ENCODE data around the gene ZNF558. TPM values are rescaled to one million over a fixed set of nuclear protein-coding genes. Genes with fewer than 3 reads are reported as not detected.

The ZNF558 gene
- total and polyA plus RNA-seq, 2 donors from 2014 or later = 7.5 to 28.5 TPM

DNA sequence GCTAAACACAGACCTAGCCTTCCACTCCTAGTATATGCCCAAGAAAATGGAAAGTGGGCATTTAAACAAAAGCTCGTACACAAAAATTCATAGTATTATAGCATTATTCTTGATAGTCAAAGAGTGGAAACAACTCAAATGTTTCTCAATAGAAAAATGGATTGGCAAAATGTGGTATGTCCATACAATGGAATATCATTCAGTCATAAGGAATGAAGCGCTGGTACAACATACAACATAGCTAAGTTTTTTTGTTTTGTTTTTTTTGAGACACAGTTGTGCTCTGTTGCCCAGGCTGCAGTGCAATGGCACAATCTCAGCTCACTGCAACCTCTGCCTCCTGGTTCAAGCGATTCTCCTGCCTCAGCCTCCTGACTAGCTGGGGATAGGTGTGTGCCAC is 11.9 kb downstream of the ZNF558 start:
- intact Hi-C loops (cut with DNase I) = no loop called here
- no peak for TF ChIP-seq CTCF (IDR thresholded peaks at IDR 0.05; ENCODE audit: borderline replicate concordance, extremely low read depth, insufficient read depth)
- H3K9me3 ChIP-seq (ENCODE audit: control insufficient read depth in 2 of 3, insufficient read depth in 1 of 3, low read length in 3 of 3) = peaks cover 5 to 52% (median 17%) of the 10 kb centered on the region in 3 donors

GRCh38 chr19:8815780-8816179 is 16.3 kb downstream of the ZNF558 start:
- no peak for FAIRE-seq
- Histone ChIP-seq H3K4me3 (ENCODE audit: low read length in 3 of 3) (no peak overlapping the region), H3K9ac (ENCODE audit: low read length in 3 of 3) (no peak overlapping the region), H3K36me3 (ENCODE audit: control insufficient read depth in 2 of 3, insufficient read depth in 3 of 3, low read length in 3 of 3) (peaks cover 47 to 90% (median 54%) of the 10 kb centered on the region in 3 donors), H3K4me1 (ENCODE audit: control insufficient read depth in 2 of 3, insufficient read depth in 2 of 3, low read depth in 1 of 3, low read length in 3 of 3) (no peaks in the 10 kb centered on the region), H3K27ac (ENCODE audit: low read depth in 2 of 2, low read length in 2 of 2) (no peak overlapping the region), H3K27me3 (ENCODE audit: control insufficient read depth, insufficient read depth, low read length) (no peaks in the 10 kb centered on the region), H3K9me3 (ENCODE audit: control insufficient read depth in 2 of 3, insufficient read depth in 1 of 3, low read length in 3 of 3) (peaks cover 20 to 93% (median 53%) of the 10 kb centered on the region in 3 donors)
- DNase-seq = no peak
- intact Hi-C loops (cut with DNase I) = no loop called here
- no peak for TF ChIP-seq CTCF (IDR thresholded peaks at IDR 0.05; ENCODE audit: borderline replicate concordance, extremely low read depth, insufficient read depth)

More for the DNA sequence above, 11.9 kb downstream of the ZNF558 start:
- Histone ChIP-seq H3K36me3 (ENCODE audit: control insufficient read depth in 2 of 3, insufficient read depth in 3 of 3, low read length in 3 of 3) (peaks cover 32 to 78% (median 46%) of the 10 kb centered on the region in 3 donors), H3K27ac (ENCODE audit: low read depth in 2 of 2, low read length in 2 of 2) (no peak overlapping the region), H3K27me3 (ENCODE audit: control insufficient read depth, insufficient read depth, low read length) (no peaks in the 10 kb centered on the region), H3K4me3 (ENCODE audit: low read length in 3 of 3) (no peak overlapping the region), H3K4me1 (ENCODE audit: control insufficient read depth in 2 of 3, insufficient read depth in 2 of 3, low read depth in 1 of 3, low read length in 3 of 3) (no peaks in the 10 kb centered on the region), H3K9ac (ENCODE audit: low read length in 3 of 3) (no peak overlapping the region)
- no peak for FAIRE-seq
- DNase-seq = no peak

- no peak overlapping the region for H3K9ac ChIP-seq (ENCODE audit: low read length in 3 of 3)
- peak overlapping the region in 2 of 3 donors; percentile 25 to 41 for H3K4me3 ChIP-seq (ENCODE audit: low read length in 3 of 3)
- no peaks in the 10 kb centered on the region for H3K27me3 ChIP-seq (ENCODE audit: control insufficient read depth, insufficient read depth, low read length)
- H3K27ac ChIP-seq (ENCODE audit: low read depth in 2 of 2, low read length in 2 of 2) = no peak overlapping the region
- TF ChIP-seq CTCF (IDR thresholded peaks at IDR 0.05; ENCODE audit: borderline replicate concordance, extremely low read depth, insufficient read depth) = no peak
- no peaks in the 10 kb centered on the region for H3K4me1 ChIP-seq (ENCODE audit: control insufficient read depth in 2 of 3, insufficient read depth in 2 of 3, low read depth in 1 of 3, low read length in 3 of 3)
- intact Hi-C loops (cut with DNase I) = no loop called here
- H3K36me3 ChIP-seq (ENCODE audit: control insufficient read depth in 2 of 3, insufficient read depth in 3 of 3, low read length in 3 of 3) = peaks cover 45 to 87% (median 55%) of the 10 kb centered on the region in 3 donors
- peaks cover 25 to 93% (median 65%) of the 10 kb centered on the region in 3 donors for H3K9me3 ChIP-seq (ENCODE audit: control insufficient read depth in 2 of 3, insufficient read depth in 1 of 3, low read length in 3 of 3)
- FAIRE-seq (no peak), DNase-seq (no peak)
These were observed 17.9 kb downstream of the ZNF558 start for GRCh38 chr19:8814176-8814575.
